Measurements from ENCODE around the gene CLSTN2.

The CLSTN2 gene

GRCh38 chr3:140004271-140004670 lies 69.3 kb downstream of the CLSTN2 start:
- no peak overlapping the region for H3K4me3 ChIP-seq (ENCODE audit: low read depth in 1 of 2, low read length in 2 of 2)
- no peaks in the 10 kb centered on the region for H3K9me3 ChIP-seq (ENCODE audit: control insufficient read depth in 1 of 2, low read length in 2 of 2)
- H3K27me3 ChIP-seq (ENCODE audit: control insufficient read depth in 1 of 2, insufficient read depth in 2 of 2, low read length in 2 of 2): no peaks in the 10 kb centered on the region
- no peaks in the 10 kb centered on the region for H3K36me3 ChIP-seq (ENCODE audit: control insufficient read depth in 1 of 2, insufficient read depth in 2 of 2, low read length in 2 of 2)
- no peaks in the 10 kb centered on the region for H3K4me1 ChIP-seq (ENCODE audit: control insufficient read depth in 1 of 2, insufficient read depth in 2 of 2, low read length in 2 of 2)
- H3K9ac ChIP-seq (ENCODE audit: low read depth in 1 of 2, low read length in 2 of 2): no peak overlapping the region
- no peak overlapping the region for H3K27ac ChIP-seq (ENCODE audit: low read depth, low read length)

- Histone ChIP-seq H3K9ac (ENCODE audit: low read depth in 1 of 2, low read length in 2 of 2) (no peak overlapping the region), H3K4me1 (ENCODE audit: control insufficient read depth in 1 of 2, insufficient read depth in 2 of 2, low read length in 2 of 2) (no peaks in the 10 kb centered on the region), H3K36me3 (ENCODE audit: control insufficient read depth in 1 of 2, insufficient read depth in 2 of 2, low read length in 2 of 2) (no peaks in the 10 kb centered on the region), H3K27me3 (ENCODE audit: control insufficient read depth in 1 of 2, insufficient read depth in 2 of 2, low read length in 2 of 2) (no peaks in the 10 kb centered on the region), H3K4me3 (ENCODE audit: low read depth in 1 of 2, low read length in 2 of 2) (no peak overlapping the region), H3K9me3 (ENCODE audit: control insufficient read depth in 1 of 2, low read length in 2 of 2) (no peaks in the 10 kb centered on the region), H3K27ac (ENCODE audit: low read depth, low read length) (no peak overlapping the region)
Observed at GRCh38 chr3:140006331-140006730, 71.3 kb downstream of the CLSTN2 start.

GRCh38 chr3:140007081-140007480 lies 72.1 kb downstream of the CLSTN2 start:
- Histone ChIP-seq H3K27ac (ENCODE audit: low read depth, low read length) (no peak overlapping the region), H3K27me3 (ENCODE audit: control insufficient read depth in 1 of 2, insufficient read depth in 2 of 2, low read length in 2 of 2) (no peaks in the 10 kb centered on the region), H3K4me1 (ENCODE audit: control insufficient read depth in 1 of 2, insufficient read depth in 2 of 2, low read length in 2 of 2) (no peaks in the 10 kb centered on the region), H3K36me3 (ENCODE audit: control insufficient read depth in 1 of 2, insufficient read depth in 2 of 2, low read length in 2 of 2) (no peaks in the 10 kb centered on the region), H3K9me3 (ENCODE audit: control insufficient read depth in 1 of 2, low read length in 2 of 2) (no peaks in the 10 kb centered on the region), H3K9ac (ENCODE audit: low read depth in 1 of 2, low read length in 2 of 2) (no peak overlapping the region), H3K4me3 (ENCODE audit: low read depth in 1 of 2, low read length in 2 of 2) (no peak overlapping the region)

- Histone ChIP-seq H3K27me3 (ENCODE audit: control insufficient read depth in 1 of 2, insufficient read depth in 2 of 2, low read length in 2 of 2) (no peaks in the 10 kb centered on the region), H3K9me3 (ENCODE audit: control insufficient read depth in 1 of 2, low read length in 2 of 2) (no peaks in the 10 kb centered on the region), H3K36me3 (ENCODE audit: control insufficient read depth in 1 of 2, insufficient read depth in 2 of 2, low read length in 2 of 2) (no peaks in the 10 kb centered on the region), H3K4me1 (ENCODE audit: control insufficient read depth in 1 of 2, insufficient read depth in 2 of 2, low read length in 2 of 2) (no peaks in the 10 kb centered on the region), H3K4me3 (ENCODE audit: low read depth in 1 of 2, low read length in 2 of 2) (no peak overlapping the region), H3K27ac (ENCODE audit: low read depth, low read length) (no peak overlapping the region), H3K9ac (ENCODE audit: low read depth in 1 of 2, low read length in 2 of 2) (no peak overlapping the region)
Observed at GRCh38 chr3:140007911-140008869, 73.2 kb downstream of the CLSTN2 start.

- Histone ChIP-seq H3K9me3 (ENCODE audit: control insufficient read depth in 1 of 2, low read length in 2 of 2) (no peaks in the 10 kb centered on the region), H3K27me3 (ENCODE audit: control insufficient read depth in 1 of 2, insufficient read depth in 2 of 2, low read length in 2 of 2) (no peaks in the 10 kb centered on the region), H3K4me1 (ENCODE audit: control insufficient read depth in 1 of 2, insufficient read depth in 2 of 2, low read length in 2 of 2) (no peaks in the 10 kb centered on the region), H3K4me3 (ENCODE audit: low read depth in 1 of 2, low read length in 2 of 2) (no peak overlapping the region), H3K9ac (ENCODE audit: low read depth in 1 of 2, low read length in 2 of 2) (no peak overlapping the region), H3K27ac (ENCODE audit: low read depth, low read length) (no peak overlapping the region), H3K36me3 (ENCODE audit: control insufficient read depth in 1 of 2, insufficient read depth in 2 of 2, low read length in 2 of 2) (no peaks in the 10 kb centered on the region)
Observed at GRCh38 chr3:140010391-140010790, 75.4 kb downstream of the CLSTN2 start.

GRCh38 chr3:140011086-140011485 lies 76.1 kb downstream of the CLSTN2 start:
- no peaks in the 10 kb centered on the region for H3K4me1 ChIP-seq (ENCODE audit: control insufficient read depth in 1 of 2, insufficient read depth in 2 of 2, low read length in 2 of 2)
- H3K27me3 ChIP-seq (ENCODE audit: control insufficient read depth in 1 of 2, insufficient read depth in 2 of 2, low read length in 2 of 2): no peaks in the 10 kb centered on the region
- no peak overlapping the region for H3K27ac ChIP-seq (ENCODE audit: low read depth, low read length)
- H3K4me3 ChIP-seq (ENCODE audit: low read depth in 1 of 2, low read length in 2 of 2): no peak overlapping the region
- no peak overlapping the region for H3K9ac ChIP-seq (ENCODE audit: low read depth in 1 of 2, low read length in 2 of 2)
- no peaks in the 10 kb centered on the region for H3K9me3 ChIP-seq (ENCODE audit: control insufficient read depth in 1 of 2, low read length in 2 of 2)
- H3K36me3 ChIP-seq (ENCODE audit: control insufficient read depth in 1 of 2, insufficient read depth in 2 of 2, low read length in 2 of 2): no peaks in the 10 kb centered on the region

- Histone ChIP-seq H3K9me3 (ENCODE audit: control insufficient read depth in 1 of 2, low read length in 2 of 2) (no peaks in the 10 kb centered on the region), H3K4me1 (ENCODE audit: control insufficient read depth in 1 of 2, insufficient read depth in 2 of 2, low read length in 2 of 2) (no peaks in the 10 kb centered on the region), H3K27me3 (ENCODE audit: control insufficient read depth in 1 of 2, insufficient read depth in 2 of 2, low read length in 2 of 2) (no peaks in the 10 kb centered on the region), H3K27ac (ENCODE audit: low read depth, low read length) (no peak overlapping the region), H3K9ac (ENCODE audit: low read depth in 1 of 2, low read length in 2 of 2) (no peak overlapping the region), H3K4me3 (ENCODE audit: low read depth in 1 of 2, low read length in 2 of 2) (no peak overlapping the region), H3K36me3 (ENCODE audit: control insufficient read depth in 1 of 2, insufficient read depth in 2 of 2, low read length in 2 of 2) (no peaks in the 10 kb centered on the region)
Observed at GRCh38 chr3:140011611-140012277, 76.8 kb downstream of the CLSTN2 start.

GRCh38 chr3:140013220-140013619 lies 78.2 kb downstream of the CLSTN2 start:
- no peak overlapping the region for H3K9ac ChIP-seq (ENCODE audit: low read depth in 1 of 2, low read length in 2 of 2)
- no peaks in the 10 kb centered on the region for H3K9me3 ChIP-seq (ENCODE audit: control insufficient read depth in 1 of 2, low read length in 2 of 2)
- no peaks in the 10 kb centered on the region for H3K27me3 ChIP-seq (ENCODE audit: control insufficient read depth in 1 of 2, insufficient read depth in 2 of 2, low read length in 2 of 2)
- no peaks in the 10 kb centered on the region for H3K36me3 ChIP-seq (ENCODE audit: control insufficient read depth in 1 of 2, insufficient read depth in 2 of 2, low read length in 2 of 2)
- H3K27ac ChIP-seq (ENCODE audit: low read depth, low read length): no peak overlapping the region
- no peaks in the 10 kb centered on the region for H3K4me1 ChIP-seq (ENCODE audit: control insufficient read depth in 1 of 2, insufficient read depth in 2 of 2, low read length in 2 of 2)
- no peak overlapping the region for H3K4me3 ChIP-seq (ENCODE audit: low read depth in 1 of 2, low read length in 2 of 2)

GRCh38 chr3:140014831-140015495 lies 80.0 kb downstream of the CLSTN2 start:
- Histone ChIP-seq H3K9ac (ENCODE audit: low read depth in 1 of 2, low read length in 2 of 2) (no peak overlapping the region), H3K4me1 (ENCODE audit: control insufficient read depth in 1 of 2, insufficient read depth in 2 of 2, low read length in 2 of 2) (no peaks in the 10 kb centered on the region), H3K4me3 (ENCODE audit: low read depth in 1 of 2, low read length in 2 of 2) (no peak overlapping the region), H3K9me3 (ENCODE audit: control insufficient read depth in 1 of 2, low read length in 2 of 2) (no peaks in the 10 kb centered on the region), H3K36me3 (ENCODE audit: control insufficient read depth in 1 of 2, insufficient read depth in 2 of 2, low read length in 2 of 2) (no peaks in the 10 kb centered on the region), H3K27me3 (ENCODE audit: control insufficient read depth in 1 of 2, insufficient read depth in 2 of 2, low read length in 2 of 2) (no peaks in the 10 kb centered on the region), H3K27ac (ENCODE audit: low read depth, low read length) (no peak overlapping the region)

GRCh38 chr3:140015741-140016140 lies 80.8 kb downstream of the CLSTN2 start:
- no peak overlapping the region for H3K9ac ChIP-seq (ENCODE audit: low read depth in 1 of 2, low read length in 2 of 2)
- no peaks in the 10 kb centered on the region for H3K4me1 ChIP-seq (ENCODE audit: control insufficient read depth in 1 of 2, insufficient read depth in 2 of 2, low read length in 2 of 2)
- H3K9me3 ChIP-seq (ENCODE audit: control insufficient read depth in 1 of 2, low read length in 2 of 2): no peaks in the 10 kb centered on the region
- no peaks in the 10 kb centered on the region for H3K27me3 ChIP-seq (ENCODE audit: control insufficient read depth in 1 of 2, insufficient read depth in 2 of 2, low read length in 2 of 2)
- H3K27ac ChIP-seq (ENCODE audit: low read depth, low read length): no peak overlapping the region
- no peak overlapping the region for H3K4me3 ChIP-seq (ENCODE audit: low read depth in 1 of 2, low read length in 2 of 2)
- no peaks in the 10 kb centered on the region for H3K36me3 ChIP-seq (ENCODE audit: control insufficient read depth in 1 of 2, insufficient read depth in 2 of 2, low read length in 2 of 2)

Measured in duodenal mucosa (tissue), 2 donors.